HepG2 (cell line): ENCODE measurements around the gene KCNF1. TPM values are rescaled to one million over a fixed set of nuclear protein-coding genes. Genes with fewer than 3 reads are reported as not detected.

Source experiments
- ATAC-seq: fragments of 200-7000 bp; cut with Tn5 transposase; 3 replicates; pipeline ENCODE4 v1.9.1; 2020; ENCODE audit warnings: mild to moderate bottlenecking, moderate library complexity
- BruUV-seq: library from RNA; stranded (reverse); fragments of 400-500 nt; replicated peaks from 2 replicates; lab custom pipeline; 2021; lab: Mats Ljungman, UMichigan
- CTCF ChIA-PET: fragments of 300-600 bp; formaldehyde crosslinking; extraction: SDS; loops from one replicate; lab custom pipeline; 2021; ENCODE audit warnings: low total read pairs, inconsistent platforms, low intra/inter-chr PET ratio; lab: Yijun Ruan, JAX
- POLR2A ChIA-PET: fragments of 350-600 bp; sonication (Branson Sonifier 250); formaldehyde crosslinking; loops from one replicate; lab custom pipeline; 2020; ENCODE audit warnings: antibody characterized with exemption, inconsistent platforms; lab: Yijun Ruan, JAX
- DNase-seq: peaks from one replicate; pipeline ENCODE4 v3.0.0-alpha.2; 2015; ENCODE audit warnings: low spot score
- FAIRE-seq: peaks from 3 replicates; lab custom pipeline; 2011; peaks lifted over from hg19 to GRCh38; lab: Jason Lieb, UNC
- H2AFZ ChIP-seq: one replicate; pipeline ENCODE4 v1.6.1; 2011; ENCODE audit warnings: low read length, inconsistent platforms
- H3K27ac ChIP-seq: fragments of 300-600 bp; 3 replicates; pipeline ENCODE4 v1.8.0; 2011; ENCODE audit warnings: mixed run types, mild to moderate bottlenecking, mixed read lengths, low read length, inconsistent platforms; ENCODE audit not compliant: insufficient read depth; ENCODE audit errors: extremely low read length
- H3K27me3 ChIP-seq, 2 experiments: fragments of 200-600 bp in 1 of 2; 2 replicates in 1 of 2; 3 replicates in 1 of 2; pipeline versions ENCODE4 v1.6.0 to v1.8.0; 2011; ENCODE audit warnings: low read length in 2 of 2, mild to moderate bottlenecking in 2 of 2, moderate library complexity in 2 of 2, inconsistent platforms in 1 of 2; ENCODE audit not compliant: insufficient read depth in 2 of 2, control insufficient read depth in 1 of 2
- H3K36me3 ChIP-seq, 2 experiments: fragments of 200-600 bp in 1 of 2; replicated peaks in 1 of 2; 2 replicates in 1 of 2; 3 replicates in 1 of 2; pipeline versions ENCODE4 v1.5.1 to v1.8.0; 2011; ENCODE audit warnings: low read length in 2 of 2, inconsistent platforms in 1 of 2; ENCODE audit not compliant: insufficient read depth in 2 of 2, control insufficient read depth in 1 of 2
- H3K4me1 ChIP-seq: 2 replicates; pipeline ENCODE4 v1.5.1; 2012; ENCODE audit warnings: low read length, inconsistent platforms; ENCODE audit not compliant: insufficient read depth
- H3K4me2 ChIP-seq: 2 replicates; pipeline ENCODE4 v1.6.0; 2011; ENCODE audit warnings: low read depth, low read length, inconsistent platforms
- H3K4me3 ChIP-seq, 3 experiments: fragments of 200-600 bp in 1 of 3; sonication (generic), shearing (Covaris generic) in 1 of 3; replicated peaks in 1 of 3; 2 replicates each; pipeline ENCODE4 v1.5.1; 2011 to 2016; ENCODE audit warnings: low read length in 3 of 3, inconsistent platforms in 2 of 3, low read depth in 2 of 3, mild to moderate bottlenecking in 2 of 3, control low read depth in 1 of 3, mixed read lengths in 1 of 3; ENCODE audit not compliant: insufficient read depth in 1 of 3
- H3K79me2 ChIP-seq: one replicate; pipeline ENCODE4 v1.6.1; 2011; ENCODE audit warnings: low read length, inconsistent platforms; ENCODE audit not compliant: insufficient read depth
- H3K9ac ChIP-seq: 2 replicates; pipeline ENCODE4 v1.6.0; 2011; ENCODE audit warnings: mild to moderate bottlenecking, low read depth, low read length, inconsistent platforms; ENCODE audit not compliant: insufficient read depth
- H3K9me3 ChIP-seq: 2 replicates; pipeline ENCODE4 v1.5.1; 2012; ENCODE audit warnings: mild to moderate bottlenecking, low read length
- H4K20me1 ChIP-seq: 2 replicates; pipeline ENCODE4 v1.6.0; 2011; ENCODE audit warnings: inconsistent platforms, mild to moderate bottlenecking, low read length, moderate library complexity; ENCODE audit not compliant: insufficient read depth
- NFAT5 ChIP-seq: sonication (generic); formaldehyde crosslinking; IDR thresholded peaks from 2 replicates; pipeline ENCODE4 v1.4.0; 2020; ENCODE audit warnings: missing genetic modification reagents
- SALL1 ChIP-seq: sonication (generic); formaldehyde crosslinking; IDR thresholded peaks from 2 replicates; pipeline ENCODE4 v1.8.0; 2022; ENCODE audit warnings: mild to moderate bottlenecking, missing genetic modification reagents
- ZBTB1 ChIP-seq: sonication (generic); formaldehyde crosslinking; IDR thresholded peaks from 2 replicates; pipeline ENCODE4 v1.4.0; 2020; ENCODE audit warnings: missing genetic modification reagents, borderline replicate concordance
- ZFP91 ChIP-seq: sonication (generic); formaldehyde crosslinking; IDR thresholded peaks from 2 replicates; pipeline ENCODE4 v1.9.0; 2022; ENCODE audit warnings: missing genetic modification reagents, mild to moderate bottlenecking, borderline replicate concordance
- ZNF720 ChIP-seq: sonication (generic); formaldehyde crosslinking; IDR thresholded peaks from 2 replicates; pipeline ENCODE4 v1.4.0; 2020; ENCODE audit warnings: missing genetic modification reagents
- ZNF839 ChIP-seq: sonication (generic); formaldehyde crosslinking; IDR thresholded peaks from 2 replicates; pipeline ENCODE4 v1.4.0; 2020; ENCODE audit warnings: missing genetic modification reagents, mild to moderate bottlenecking, borderline replicate concordance
- WGBS: methylation state at CpG from one replicate; pipeline ENCODE4 v1.1.6; 2017; ENCODE audit warnings: low lambda C conversion rate; 5-methylcytosine and 5-hydroxymethylcytosine counted together
- in situ Hi-C: cut with HindIII; loops from 2 replicates; pipeline ENCODE4 v1.10.0; 2017; ENCODE audit warnings: low pct_unique_long_range_greater_than_20kb; ENCODE audit not compliant: extremely low pct_ligation_motif_present
- intact Hi-C: fragments of 100-400 bp; cut with micrococcal nuclease; formaldehyde crosslinking; loops from one replicate; pipeline ENCODE4 v1.10.0; 2022; ENCODE audit not compliant: unreplicated experiment
- polyA plus RNA-seq, 8 experiments: library from polyadenylated mRNA; depleted of rRNA in 3 of 8; stranded (reverse) in 7 of 8; unstranded in 1 of 8; fragments of >200 nt; fragmentation: Illumina TruSeq in 4 of 8; extraction: Trizol in 4 of 8; gene quantifications; 2 replicates each; pipeline versions ENCODE4 v1.2.1 to v1.2.3, GENCODE V29; 2011 to 2016; ENCODE audit warnings: low read depth in 4 of 8, missing spikeins in 1 of 8, mixed read lengths in 1 of 8; ENCODE audit not compliant: insufficient read depth in 1 of 8
- total RNA-seq, 5 experiments: library from RNA; depleted of rRNA; stranded (reverse); fragments of >200 nt; fragmentation: Illumina TruSeq; extraction: Trizol; gene quantifications; 2 replicates each; pipeline ENCODE4 v1.2.3, GENCODE V29; 2016; ENCODE audit warnings: low read depth in 1 of 5
- TF ChIP-seq, protein P1 (sequence below): IDR thresholded peaks from 2 replicates; pipeline ENCODE4 v1.6.1; 2016
- TF ChIP-seq, protein P2 (sequence below): sonication (generic); formaldehyde crosslinking; conservative IDR thresholded peaks from 2 replicates; pipeline ENCODE4 v1.8.0; 2022; ENCODE audit warnings: low read depth, missing genetic modification reagents

Gene KCNF1
- total and polyA plus RNA-seq, 2 of the 13 experiments (the other 11 are each of a cell fraction or from before 2014, with no cell fraction given), result 0.09 to 0.12 TPM

GRCh38 chr2:10932345-10933151, 20.8 kb downstream of the KCNF1 start:
- ChIA-PET POLR2A (no interaction called here), CTCF (no interaction called here)
- Histone ChIP-seq H3K9me3 (no peaks in the 10 kb centered on the region), H3K4me3 (no peak overlapping the region), H3K4me2 (no peak overlapping the region), H3K4me1 (peaks cover 34% of the 10 kb centered on the region), H3K79me2 (no peaks in the 10 kb centered on the region), H3K9ac (no peak overlapping the region), H3K27ac (no peak overlapping the region), H4K20me1 (no peaks in the 10 kb centered on the region), H2AFZ (no peak overlapping the region), H3K36me3 (no peaks in the 10 kb centered on the region), H3K27me3 (peaks cover 8 to 31% of the 10 kb centered on the region in 2 experiments; a peak in 3 of 5 replicates)
- FAIRE-seq (no peak), DNase-seq (no peak), ATAC-seq (no peak)
- WGBS, result 50% methylated on average over 15 of the region's 17 CpGs
- in situ Hi-C loops (no loop called here), intact Hi-C loops (no loop called here)
- BruUV-seq, result no TSS peak
- TF ChIP-seq, protein P1, sequence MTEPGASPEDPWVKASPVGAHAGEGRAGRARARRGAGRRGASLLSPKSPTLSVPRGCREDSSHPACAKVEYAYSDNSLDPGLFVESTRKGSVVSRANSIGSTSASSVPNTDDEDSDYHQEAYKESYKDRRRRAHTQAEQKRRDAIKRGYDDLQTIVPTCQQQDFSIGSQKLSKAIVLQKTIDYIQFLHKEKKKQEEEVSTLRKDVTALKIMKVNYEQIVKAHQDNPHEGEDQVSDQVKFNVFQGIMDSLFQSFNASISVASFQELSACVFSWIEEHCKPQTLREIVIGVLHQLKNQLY (CRISPR knock-in tag), result no peak
- TF ChIP-seq ZFP91 (CRISPR knock-in tag) (no peak), ZNF839 (no peak), ZNF720 (CRISPR knock-in tag) (no peak), NFAT5 (CRISPR knock-in tag) (no peak), ZBTB1 (CRISPR knock-in tag) (no peak), SALL1 (CRISPR knock-in tag) (no peak)
- TF ChIP-seq, protein P2, sequence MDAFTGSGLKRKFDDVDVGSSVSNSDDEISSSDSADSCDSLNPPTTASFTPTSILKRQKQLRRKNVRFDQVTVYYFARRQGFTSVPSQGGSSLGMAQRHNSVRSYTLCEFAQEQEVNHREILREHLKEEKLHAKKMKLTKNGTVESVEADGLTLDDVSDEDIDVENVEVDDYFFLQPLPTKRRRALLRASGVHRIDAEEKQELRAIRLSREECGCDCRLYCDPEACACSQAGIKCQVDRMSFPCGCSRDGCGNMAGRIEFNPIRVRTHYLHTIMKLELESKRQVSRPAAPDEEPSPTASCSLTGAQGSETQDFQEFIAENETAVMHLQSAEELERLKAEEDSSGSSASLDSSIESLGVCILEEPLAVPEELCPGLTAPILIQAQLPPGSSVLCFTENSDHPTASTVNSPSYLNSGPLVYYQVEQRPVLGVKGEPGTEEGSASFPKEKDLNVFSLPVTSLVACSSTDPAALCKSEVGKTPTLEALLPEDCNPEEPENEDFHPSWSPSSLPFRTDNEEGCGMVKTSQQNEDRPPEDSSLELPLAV (CRISPR knock-in tag), result no peak
